AG08396 (cell line): ENCODE measurements around the gene BBLN.
A peak's percentile ranks its signal among the peaks of the same experiment; 100 is the strongest.

Experiments used
- DNase-seq: peaks from one replicate; pipeline ENCODE4 v3.0.0; 2012; ENCODE audit warnings: low spot score, mixed read lengths

The BBLN gene

GRCh38 chr9:128191406-128192046, 31.5 kb downstream of the BBLN start, which contains the start of gene CIZ1:
Gene CIZ1, minus strand, starts transcription at chr9:128191572. Its CDS starts 715 bp downstream, at chr9:128190857.
- peak; percentile 95 for DNase-seq

DNA sequence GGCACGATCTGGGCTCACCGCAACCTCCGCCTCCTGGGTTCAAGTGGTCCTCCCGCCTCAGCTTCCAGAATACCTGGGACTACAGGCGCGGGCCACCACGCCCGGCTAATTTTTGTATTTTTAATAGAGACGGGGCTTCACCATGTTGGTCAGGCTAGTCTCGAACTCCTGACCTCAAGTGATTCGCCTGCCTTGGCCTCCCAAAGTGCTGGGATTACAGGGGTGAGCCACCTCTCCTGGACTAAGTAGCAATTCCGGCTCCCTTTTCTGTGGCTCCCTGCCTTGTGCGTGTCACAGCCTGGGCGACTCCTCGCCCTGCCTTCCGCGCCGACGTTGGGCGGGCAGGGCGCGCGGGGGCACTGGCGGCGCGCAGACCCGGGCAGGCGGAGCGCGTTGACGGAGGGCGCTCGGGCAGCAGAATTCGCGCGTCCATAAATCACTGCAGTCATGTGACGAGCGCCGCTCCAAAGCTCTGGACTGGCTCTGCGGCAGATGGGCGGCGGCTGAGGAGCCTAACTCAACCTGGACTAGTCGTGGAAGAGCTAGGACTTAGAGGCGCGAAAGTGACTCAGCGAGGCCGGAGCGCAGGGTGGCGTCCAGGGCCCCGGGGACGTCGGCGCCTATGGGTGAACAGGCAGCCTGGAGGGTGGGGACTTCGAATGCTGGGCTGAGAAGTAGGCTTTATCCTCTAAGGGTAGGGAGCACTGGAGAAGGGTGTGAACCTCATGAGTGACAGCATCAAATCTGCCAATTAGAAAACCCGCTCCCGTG, 32.7 kb downstream of the BBLN start:
- peak; percentile 89 for DNase-seq

DNA sequence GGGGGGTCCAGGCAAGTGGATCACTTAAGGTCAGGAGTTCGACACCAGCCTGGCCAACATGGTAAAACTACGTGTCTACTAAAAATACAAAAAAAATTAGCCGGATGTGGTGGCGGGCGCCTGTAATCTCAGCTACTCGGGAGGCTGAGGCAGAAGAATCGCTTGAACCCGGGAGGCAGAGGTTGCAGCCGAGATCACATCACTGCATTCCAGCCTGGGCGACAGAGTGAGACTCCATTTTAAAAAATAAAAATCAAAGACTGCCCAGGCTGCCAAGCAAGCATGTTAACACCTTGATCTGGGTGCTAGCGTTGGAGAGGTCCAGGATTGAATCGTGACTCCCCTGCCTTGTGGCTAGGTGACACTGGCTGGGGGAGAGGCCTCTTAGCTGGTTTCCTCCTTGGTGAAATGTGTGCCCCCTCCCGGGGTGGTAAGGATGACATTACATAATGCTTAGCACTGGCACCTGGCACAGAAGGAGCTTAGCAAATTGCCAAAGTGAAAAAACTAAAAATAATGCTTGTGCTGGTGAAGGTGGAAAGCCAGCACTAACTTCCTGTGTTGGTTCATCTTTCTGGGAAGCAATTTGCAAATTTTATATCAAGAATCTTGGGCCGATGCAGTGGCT, 33.5 kb downstream of the BBLN start:
- no peak for DNase-seq

DNA sequence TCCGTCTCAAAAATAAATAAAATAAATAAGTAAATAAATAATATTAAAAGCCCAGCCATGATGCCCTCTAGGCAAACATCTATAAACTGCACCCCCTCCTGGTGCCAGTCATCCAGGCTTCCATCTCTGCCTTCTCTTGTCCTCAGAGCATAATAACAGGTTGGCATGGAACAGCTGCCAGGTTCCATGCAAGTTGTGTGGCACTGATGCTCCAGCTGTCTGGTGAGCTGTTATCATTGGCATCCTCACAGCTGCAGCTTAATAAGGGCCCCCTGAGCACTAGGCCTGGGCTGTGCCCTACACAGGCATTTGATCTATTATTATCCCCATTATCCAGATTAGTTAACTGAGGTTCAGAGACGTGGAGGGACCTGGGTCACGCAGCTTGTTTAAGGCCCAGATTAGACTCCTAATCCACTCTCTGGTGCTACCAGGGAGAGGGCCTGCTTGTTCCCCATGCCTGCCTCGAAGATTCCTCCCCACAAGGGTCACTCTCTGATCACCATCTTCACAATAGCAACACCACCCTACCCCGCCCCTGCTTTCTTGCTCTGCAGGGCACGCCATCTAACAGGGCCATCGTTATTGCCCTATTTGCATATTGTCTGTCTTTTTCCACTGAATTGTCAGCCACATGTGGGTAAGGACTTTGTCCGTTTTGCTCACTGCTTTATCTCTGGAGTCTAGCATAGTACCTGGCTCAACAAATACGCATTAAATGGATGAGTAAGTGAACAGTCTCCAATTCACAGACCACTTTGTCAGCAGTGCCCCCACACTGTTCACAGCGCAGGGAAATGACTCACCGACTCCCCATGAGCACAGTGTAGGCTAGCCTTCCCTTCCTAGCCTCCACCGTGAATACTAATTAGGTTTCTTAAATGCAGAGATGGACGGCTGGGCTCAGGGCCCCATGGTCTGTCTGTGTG, 41.6 kb downstream of the BBLN start:
- DNase-seq, result no peak

DNA sequence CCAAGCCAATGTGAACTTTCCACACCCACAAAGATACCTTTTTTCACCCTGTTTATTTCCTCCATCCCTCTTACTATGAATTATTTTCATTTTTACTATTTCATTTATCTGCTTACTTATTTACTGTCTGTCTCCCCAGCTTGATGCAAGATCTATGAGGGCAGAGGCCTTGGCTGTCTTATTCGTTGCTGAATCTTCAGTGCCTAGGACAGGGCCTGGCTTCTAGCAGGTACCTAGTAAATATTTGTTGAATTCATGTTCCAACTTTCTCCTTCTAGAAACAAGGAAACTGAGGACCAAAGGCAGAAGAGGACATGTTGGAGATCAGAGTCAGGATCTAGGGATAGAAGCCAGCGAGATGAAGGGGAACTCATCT, 42.6 kb downstream of the BBLN start:
- DNase-seq, result no peak

DNA sequence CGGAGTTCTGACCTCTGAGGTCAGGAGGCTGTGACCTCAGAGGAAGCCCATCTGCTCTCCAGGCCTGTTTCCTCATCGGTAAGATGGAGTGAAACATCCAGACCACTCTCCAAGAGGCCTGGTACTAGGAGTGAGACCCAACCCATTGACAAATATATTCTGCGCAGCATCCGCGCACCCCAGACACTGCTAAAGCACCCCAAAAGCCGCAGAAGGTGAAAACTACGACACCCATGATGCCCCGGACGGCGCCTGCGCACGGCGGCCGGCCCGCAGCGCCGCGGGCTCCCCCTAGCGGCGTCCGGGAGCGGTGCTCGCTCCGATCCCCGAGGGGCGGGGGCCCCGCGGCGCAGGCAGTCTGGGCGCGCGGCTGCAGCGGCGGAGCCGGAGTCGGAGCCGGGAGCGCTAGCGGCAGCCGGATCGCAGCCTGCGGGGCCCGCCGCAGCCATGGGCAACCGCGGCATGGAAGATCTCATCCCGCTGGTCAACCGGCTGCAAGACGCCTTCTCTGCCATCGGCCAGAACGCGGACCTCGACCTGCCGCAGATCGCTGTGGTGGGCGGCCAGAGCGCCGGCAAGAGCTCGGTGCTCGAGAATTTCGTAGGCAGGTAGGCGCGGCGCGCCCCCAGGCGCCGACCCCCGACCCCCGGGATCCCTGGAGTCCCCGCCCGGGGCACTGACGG, 43.1 kb downstream of the BBLN start, which contains the start of gene DNM1:
DNM1 (plus strand) TSS at position 356 of the 683 bp plus-strand sequence; CDS start at position 448, 92 bp downstream.
- DNase-seq, result peak; percentile 99

DNA sequence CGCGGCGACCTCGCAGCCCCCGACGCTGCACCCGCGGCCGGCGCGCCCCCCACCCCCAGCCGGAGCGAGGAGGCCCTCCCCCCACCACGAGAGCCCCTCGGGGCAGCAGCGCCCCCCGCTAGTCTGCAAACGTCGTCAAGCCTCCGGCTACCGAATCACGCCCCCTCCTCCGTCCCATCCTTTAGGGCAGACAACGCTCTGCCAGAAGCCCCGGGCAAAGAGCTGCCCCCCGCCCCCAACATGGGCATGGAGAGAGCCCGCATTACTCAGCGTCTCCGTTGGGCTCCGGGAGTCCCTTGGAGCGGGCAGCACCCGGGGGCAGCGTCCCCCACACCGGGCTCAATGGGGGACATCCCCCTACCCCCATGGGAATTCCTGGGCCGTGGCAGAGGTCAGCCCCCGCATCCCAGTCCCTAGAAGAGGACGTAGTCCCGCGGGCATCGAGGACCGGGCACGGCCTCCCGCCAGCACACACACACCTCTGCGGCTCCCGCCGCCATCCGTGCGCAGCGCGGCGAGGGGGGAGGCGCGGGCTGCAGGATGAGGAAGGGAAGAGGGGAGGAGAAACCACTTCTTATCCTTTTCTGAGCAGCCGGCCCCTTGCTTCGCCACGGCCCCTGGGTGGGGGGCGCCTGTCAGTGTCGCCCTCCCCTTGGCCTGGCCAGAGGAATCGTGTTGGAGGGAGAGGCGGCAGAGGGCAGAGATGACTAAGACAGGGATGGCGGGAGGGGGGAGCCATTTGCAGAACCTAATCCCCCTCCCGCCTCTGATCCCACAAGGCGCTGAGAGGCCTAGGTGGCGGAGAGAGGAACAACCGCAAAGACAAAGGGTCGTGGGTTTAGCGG, 43.9 kb downstream of the BBLN start:
- DNase-seq, result peak; percentile 65

- no peak for DNase-seq
Observed at GRCh38 chr9:128204858-128205257, 44.8 kb downstream of the BBLN start.

- DNase-seq, result no peak
Observed at GRCh38 chr9:128205296-128205944, 45.4 kb downstream of the BBLN start.

DNA sequence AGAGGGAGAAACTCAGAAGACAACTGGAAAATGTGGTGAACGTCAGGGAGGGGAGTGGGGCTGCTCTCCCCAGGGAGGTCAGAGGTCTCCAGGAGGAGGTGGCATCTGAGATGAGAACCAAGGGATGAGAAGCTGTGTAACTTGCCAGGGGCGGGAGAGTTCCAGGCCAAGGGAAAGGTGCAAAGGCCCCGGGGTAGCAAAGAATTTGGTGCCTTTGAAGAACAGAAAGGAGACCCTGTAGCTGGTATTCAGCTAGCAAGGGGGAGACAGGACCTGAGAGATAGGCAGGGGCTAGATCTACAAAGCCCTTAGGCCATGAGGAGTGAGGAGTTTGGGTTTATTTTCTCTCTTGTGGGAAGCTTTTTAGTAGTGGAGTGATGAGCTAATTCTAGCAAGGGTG, 46.4 kb downstream of the BBLN start:
- DNase-seq, result no peak

GRCh38 chr9:128206916-128207910, 47.1 kb downstream of the BBLN start:
- no peak for DNase-seq

DNA sequence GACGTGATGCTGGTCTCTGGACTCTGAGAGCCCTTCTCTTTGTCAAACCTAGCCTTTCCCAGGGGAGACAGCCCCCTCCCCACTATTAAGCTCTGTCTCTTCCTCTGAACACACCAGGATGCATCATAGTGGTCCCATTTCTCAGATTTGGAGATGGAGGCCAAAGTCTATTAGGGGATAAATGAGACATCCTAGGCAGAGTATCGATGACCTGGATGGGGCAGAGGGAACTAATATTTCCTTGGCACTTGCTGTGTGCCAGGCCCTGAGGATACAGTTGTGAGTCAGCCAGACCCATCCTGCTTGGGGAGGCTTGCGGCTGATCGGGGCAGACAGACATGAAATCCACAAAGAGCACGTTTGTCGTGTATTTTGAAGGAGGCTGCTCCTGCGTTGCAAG, 48.3 kb downstream of the BBLN start:
- DNase-seq, result no peak

GRCh38 chr9:128208946-128209669, 49.0 kb downstream of the BBLN start:
- no peak for DNase-seq

GRCh38 chr9:128211186-128211980, 51.3 kb downstream of the BBLN start:
- DNase-seq, result no peak

- DNase-seq, result no peak
Observed at GRCh38 chr9:128211981-128212281, 51.9 kb downstream of the BBLN start.
